G401.6 (cell line): ENCODE results near the gene CFP.
A peak's percentile ranks its signal among the peaks of the same experiment; 100 is the strongest.
"Not testable (repeated sequence)": the region's sequence is repeated elsewhere in the genome, so short reads cannot be mapped to it uniquely, and the experiment has no call there.

Experiments used
- FAIRE-seq: peaks from 2 replicates; lab custom pipeline; 2012; peaks lifted over from hg19 to GRCh38; lab: Jason Lieb, UNC

Gene CFP

GRCh38 chrX:47603125-47603524 lies 26.6 kb downstream of the CFP start:
- not testable (repeated sequence) for FAIRE-seq

GRCh38 chrX:47597222-47597621 lies 32.5 kb downstream of the CFP start:
- no peak for FAIRE-seq

GRCh38 chrX:47596256-47596655 lies 33.5 kb downstream of the CFP start:
- FAIRE-seq, result no peak

GRCh38 chrX:47595716-47596251 lies 33.9 kb downstream of the CFP start:
- no peak for FAIRE-seq

GRCh38 chrX:47593522-47593921 lies 36.2 kb downstream of the CFP start:
- FAIRE-seq, result no peak

- no peak for FAIRE-seq
Measured at GRCh38 chrX:47590984-47591383, 38.7 kb downstream of the CFP start.

- no peak for FAIRE-seq
Measured at GRCh38 chrX:47587906-47588735, 41.6 kb downstream of the CFP start.

GRCh38 chrX:47587091-47587891 lies 42.4 kb downstream of the CFP start:
- no peak for FAIRE-seq

- no peak for FAIRE-seq
Measured at GRCh38 chrX:47586043-47586787, 43.5 kb downstream of the CFP start.

GRCh38 chrX:47585273-47585672 lies 44.5 kb downstream of the CFP start:
- FAIRE-seq, result no peak

- no peak for FAIRE-seq
Measured at GRCh38 chrX:47584714-47585113, 45.0 kb downstream of the CFP start.

- no peak for FAIRE-seq
Measured at GRCh38 chrX:47583240-47583861, 46.4 kb downstream of the CFP start.

- FAIRE-seq, result peak; percentile 98
Measured at GRCh38 chrX:47581731-47582647, 47.7 kb downstream of the CFP start, which contains the start of gene TIMP1. TSS of gene TIMP1 (plus strand) at chrX:47582436. CDS start at chrX:47583416, 980 bp downstream.

GRCh38 chrX:47579537-47579936 lies 50.2 kb downstream of the CFP start:
- no peak for FAIRE-seq

- FAIRE-seq, result no peak
Measured at GRCh38 chrX:47578692-47579091, 51.0 kb downstream of the CFP start.

GRCh38 chrX:47577901-47578300 lies 51.8 kb downstream of the CFP start:
- no peak for FAIRE-seq

- no peak for FAIRE-seq
Measured at GRCh38 chrX:47577424-47577823, 52.3 kb downstream of the CFP start.

GRCh38 chrX:47576021-47576898 lies 53.5 kb downstream of the CFP start:
- no peak for FAIRE-seq

GRCh38 chrX:47574547-47575301 lies 55.0 kb downstream of the CFP start:
- no peak for FAIRE-seq
